Measurements from ENCODE around the gene CPEB3.
"Not testable (repeated sequence)": the region's sequence is repeated elsewhere in the genome, so short reads cannot be mapped to it uniquely, and the experiment has no call there.

The CPEB3 gene

DNA sequence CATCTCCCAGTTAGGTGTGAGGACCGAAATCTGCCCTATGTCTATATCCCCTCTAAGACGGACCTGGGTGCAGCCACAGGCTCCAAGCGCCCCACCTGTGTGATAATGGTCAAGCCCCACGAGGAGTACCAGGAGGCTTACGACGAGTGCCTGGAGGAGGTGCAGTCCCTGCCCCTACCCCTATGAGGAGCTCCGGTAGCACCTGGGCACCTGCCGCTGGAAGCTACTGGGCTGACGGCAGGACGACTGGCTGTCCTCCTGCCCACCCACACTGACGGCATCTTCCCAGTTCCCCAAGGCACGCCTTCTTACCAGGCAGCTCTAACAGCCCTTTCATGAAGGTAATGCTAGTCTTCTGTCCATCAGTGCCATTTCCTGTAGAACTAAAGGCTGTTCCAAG is 74.3 kb downstream of the CPEB3 start:
- in situ Hi-C loops (cut with HindIII; ENCODE audit: low sequenced_read_pairs): not testable (repeated sequence)

- in situ Hi-C loops (cut with HindIII; ENCODE audit: low sequenced_read_pairs): not testable (repeated sequence)
Measured at GRCh38 chr10:92215222-92215621, 75.7 kb downstream of the CPEB3 start.

- in situ Hi-C loops (cut with HindIII; ENCODE audit: low sequenced_read_pairs): no loop called here
Measured at GRCh38 chr10:92213049-92213448, 77.8 kb downstream of the CPEB3 start.

DNA sequence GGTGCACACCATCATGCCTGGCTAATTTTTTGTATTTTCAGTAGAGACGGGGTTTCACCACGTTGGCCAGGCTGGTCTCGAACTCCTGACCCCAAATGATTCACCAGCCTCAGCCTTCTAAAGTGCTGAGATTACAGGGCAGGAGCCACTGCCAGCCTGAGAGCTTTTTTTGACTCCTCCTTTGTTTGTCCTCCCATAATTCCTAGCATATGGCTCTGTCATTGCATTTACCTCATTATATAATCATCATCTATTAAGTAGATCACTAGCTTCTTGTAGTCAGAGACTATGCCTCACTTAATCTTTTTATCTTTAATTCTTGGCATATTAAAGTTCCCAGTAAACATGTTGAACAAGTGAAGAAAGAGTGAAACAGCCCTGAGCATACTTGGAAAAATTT is 82.1 kb downstream of the CPEB3 start:
- in situ Hi-C loops (cut with HindIII; ENCODE audit: low sequenced_read_pairs): no loop called here

DNA sequence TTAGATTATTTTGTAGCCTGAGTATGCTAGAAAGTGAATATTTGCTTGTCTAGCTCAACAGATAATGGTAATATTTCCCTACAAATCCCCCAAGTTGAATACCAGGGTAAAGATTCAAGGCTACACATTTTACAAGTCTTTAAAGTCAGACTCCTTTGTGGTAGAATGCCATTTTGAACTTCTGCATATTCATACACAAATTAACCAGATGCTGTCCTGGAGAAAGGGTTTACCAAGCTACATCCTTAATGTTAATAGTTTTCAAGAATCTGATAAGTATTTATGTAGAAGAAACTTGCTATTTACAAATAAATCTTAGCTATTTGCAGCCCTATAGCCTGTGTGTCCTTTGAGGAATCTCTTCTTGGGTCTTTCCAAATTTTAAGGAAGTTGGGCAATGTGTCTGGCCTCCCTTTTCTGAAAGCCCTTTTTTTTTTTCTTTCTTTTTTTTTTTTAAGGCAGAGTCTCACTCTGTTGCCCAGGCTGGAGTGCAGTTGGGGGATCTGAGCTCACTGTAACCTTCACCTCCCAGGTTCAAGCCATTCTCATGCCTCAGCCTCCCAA is 82.6 kb downstream of the CPEB3 start:
- in situ Hi-C loops (cut with HindIII; ENCODE audit: low sequenced_read_pairs): no loop called here

- in situ Hi-C loops (cut with HindIII; ENCODE audit: low sequenced_read_pairs): no loop called here
Measured at GRCh38 chr10:92207061-92207460, 83.8 kb downstream of the CPEB3 start.

GRCh38 chr10:92203919-92204623 is 86.8 kb downstream of the CPEB3 start:
- in situ Hi-C loops (cut with HindIII; ENCODE audit: low sequenced_read_pairs): no loop called here

GRCh38 chr10:92202536-92202935 is 88.3 kb downstream of the CPEB3 start:
- in situ Hi-C loops (cut with HindIII; ENCODE audit: low sequenced_read_pairs): no loop called here

- in situ Hi-C loops (cut with HindIII; ENCODE audit: low sequenced_read_pairs): no loop called here
Measured at GRCh38 chr10:92200564-92200963, 90.3 kb downstream of the CPEB3 start.

GRCh38 chr10:92187101-92187500 is 103.8 kb downstream of the CPEB3 start:
- in situ Hi-C loops (cut with HindIII; ENCODE audit: low sequenced_read_pairs): no loop called here

- in situ Hi-C loops (cut with HindIII; ENCODE audit: low sequenced_read_pairs): no loop called here
Measured at GRCh38 chr10:92184977-92185376, 105.9 kb downstream of the CPEB3 start.

GRCh38 chr10:92183199-92183598 is 107.7 kb downstream of the CPEB3 start:
- in situ Hi-C loops (cut with HindIII; ENCODE audit: low sequenced_read_pairs): no loop called here

GRCh38 chr10:92181575-92181974 is 109.3 kb downstream of the CPEB3 start:
- in situ Hi-C loops (cut with HindIII; ENCODE audit: low sequenced_read_pairs): no loop called here

DNA sequence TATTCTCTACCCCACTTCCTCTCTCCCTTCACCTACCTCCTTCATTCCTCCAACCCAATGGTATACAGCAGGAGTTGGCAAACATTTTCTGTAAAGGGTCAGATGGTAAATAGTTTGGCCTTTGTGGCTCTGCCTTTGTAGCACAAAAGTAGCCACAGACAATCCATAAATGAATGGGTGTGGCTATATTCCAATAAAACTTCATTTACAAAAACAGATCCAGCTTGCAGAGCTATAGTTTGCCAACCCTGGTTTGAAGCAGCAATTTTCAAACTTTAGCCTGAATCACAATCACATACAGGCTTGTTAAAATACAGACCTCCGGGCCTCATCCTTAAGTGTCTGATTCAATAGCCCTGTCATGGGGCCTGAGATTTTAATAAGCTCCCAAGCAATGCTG is 110.5 kb downstream of the CPEB3 start:
- in situ Hi-C loops (cut with HindIII; ENCODE audit: low sequenced_read_pairs): no loop called here

DNA sequence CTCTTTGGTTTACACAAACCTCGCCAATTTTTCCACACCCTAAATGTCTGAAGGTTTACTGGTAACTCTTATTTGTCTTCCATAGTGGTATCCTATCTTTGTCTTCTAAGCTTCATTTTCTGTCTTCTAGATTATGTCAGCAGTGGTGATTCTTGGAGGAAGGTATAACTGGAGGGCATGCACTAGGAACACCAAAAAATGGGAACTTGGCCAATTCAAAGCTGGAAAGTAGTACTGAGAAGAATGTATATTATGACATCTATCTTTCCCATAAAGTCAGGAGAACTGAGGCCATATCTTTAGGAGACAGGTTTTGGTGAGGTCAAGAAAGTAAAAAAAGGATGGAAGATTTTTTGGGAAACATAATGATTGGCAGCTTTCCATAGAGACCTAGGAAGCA is 113.3 kb downstream of the CPEB3 start:
- in situ Hi-C loops (cut with HindIII; ENCODE audit: low sequenced_read_pairs): no loop called here

- in situ Hi-C loops (cut with HindIII; ENCODE audit: low sequenced_read_pairs): no loop called here
Measured at GRCh38 chr10:92175164-92175563, 115.7 kb downstream of the CPEB3 start.

DNA sequence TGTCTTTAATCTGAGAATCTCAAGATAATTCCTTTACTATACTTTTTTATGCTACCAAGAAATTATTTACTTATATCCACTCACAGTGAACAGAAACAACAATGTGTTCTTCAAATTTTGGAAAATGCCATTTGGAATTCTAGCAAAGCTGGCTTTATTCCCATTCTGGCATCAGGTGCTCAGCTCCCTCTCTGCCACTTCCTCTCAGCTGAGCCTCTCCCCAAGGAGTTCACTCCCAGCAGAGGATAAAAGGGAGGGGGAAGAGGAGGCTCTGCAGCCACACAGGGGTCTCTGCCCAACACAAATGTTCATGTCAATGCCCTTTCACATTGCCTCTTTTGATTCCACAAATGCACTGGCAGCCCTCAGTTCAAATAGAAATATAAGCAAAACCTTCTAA is 116.9 kb downstream of the CPEB3 start:
- in situ Hi-C loops (cut with HindIII; ENCODE audit: low sequenced_read_pairs): loop anchor here (25.0 kb wide), 1 partner anchor 88 kb away; no protein-coding TSS in a partner anchor

DNA sequence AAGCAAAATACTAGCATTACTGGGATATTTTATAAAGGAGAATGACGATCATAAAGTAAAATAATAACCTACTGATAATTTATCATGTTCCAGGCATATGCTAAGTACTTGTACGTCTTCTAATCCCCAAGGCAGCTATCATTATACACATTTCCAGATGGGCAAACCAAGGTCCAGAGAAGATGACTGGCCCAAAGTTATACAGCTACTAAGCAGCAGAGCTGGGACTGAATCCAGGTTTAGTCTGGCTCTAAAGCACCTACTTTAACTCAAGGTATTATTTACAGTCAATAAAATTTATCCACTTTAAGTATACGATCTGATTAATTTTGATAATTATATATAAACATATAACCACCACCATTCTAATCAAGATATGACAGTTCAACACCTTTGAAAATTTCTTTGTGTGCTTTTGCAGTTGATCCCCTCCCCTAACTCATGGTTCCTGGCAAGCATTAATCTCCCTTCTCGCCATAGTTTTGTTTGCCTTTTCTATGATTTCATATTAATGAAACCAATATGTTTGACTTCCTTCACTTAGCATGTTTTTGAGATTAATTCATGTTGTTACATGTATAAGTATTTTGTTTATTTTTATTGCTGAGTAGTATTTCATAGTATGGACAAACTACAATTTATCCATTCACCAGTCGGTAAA is 126.7 kb downstream of the CPEB3 start:
- in situ Hi-C loops (cut with HindIII; ENCODE audit: low sequenced_read_pairs): loop anchor here (25.0 kb wide), 1 partner anchor 98 kb away; no protein-coding TSS in a partner anchor

GRCh38 chr10:92162541-92162940 is 128.3 kb downstream of the CPEB3 start:
- in situ Hi-C loops (cut with HindIII; ENCODE audit: low sequenced_read_pairs): loop anchor here (25.0 kb wide), 1 partner anchor 100 kb away; no protein-coding TSS in a partner anchor

- in situ Hi-C loops (cut with HindIII; ENCODE audit: low sequenced_read_pairs): loop anchor here (25.0 kb wide), 1 partner anchor 105 kb away; no protein-coding TSS in a partner anchor
Measured at GRCh38 chr10:92156874-92157773, 133.8 kb downstream of the CPEB3 start.

DNA sequence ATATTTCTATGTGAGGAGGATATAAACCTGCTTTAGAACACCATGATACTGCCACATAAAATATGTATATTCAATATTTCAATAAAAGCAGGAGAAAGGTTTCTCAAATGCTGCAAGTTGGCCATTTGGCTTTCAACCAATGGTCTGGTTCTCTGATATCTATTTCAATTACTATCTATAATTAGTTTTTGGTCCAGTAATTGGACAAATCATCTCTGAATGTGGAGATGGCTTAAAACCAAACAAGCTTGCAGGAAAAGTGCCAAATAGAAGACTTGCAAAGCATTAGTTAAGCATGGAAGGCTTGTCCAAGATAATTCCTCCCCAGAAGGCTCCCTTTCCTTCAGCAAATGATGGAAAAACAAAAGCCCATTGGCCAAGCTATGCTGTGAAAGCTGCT is 140.1 kb downstream of the CPEB3 start:
- in situ Hi-C loops (cut with HindIII; ENCODE audit: low sequenced_read_pairs): loop anchor here (25.0 kb wide), 1 partner anchor 111 kb away; no protein-coding TSS in a partner anchor
